ENCODE measurements around the gene SCGB1C1. TPM values are rescaled to one million over a fixed set of nuclear protein-coding genes. Genes with fewer than 3 reads are reported as not detected.
"Not testable (repeated sequence)": the region's sequence is repeated elsewhere in the genome, so short reads cannot be mapped to it uniquely, and the experiment has no call there.

SCGB1C1 gene
- total RNA-seq, 1 experiment from 2014 or later: not detected

DNA sequence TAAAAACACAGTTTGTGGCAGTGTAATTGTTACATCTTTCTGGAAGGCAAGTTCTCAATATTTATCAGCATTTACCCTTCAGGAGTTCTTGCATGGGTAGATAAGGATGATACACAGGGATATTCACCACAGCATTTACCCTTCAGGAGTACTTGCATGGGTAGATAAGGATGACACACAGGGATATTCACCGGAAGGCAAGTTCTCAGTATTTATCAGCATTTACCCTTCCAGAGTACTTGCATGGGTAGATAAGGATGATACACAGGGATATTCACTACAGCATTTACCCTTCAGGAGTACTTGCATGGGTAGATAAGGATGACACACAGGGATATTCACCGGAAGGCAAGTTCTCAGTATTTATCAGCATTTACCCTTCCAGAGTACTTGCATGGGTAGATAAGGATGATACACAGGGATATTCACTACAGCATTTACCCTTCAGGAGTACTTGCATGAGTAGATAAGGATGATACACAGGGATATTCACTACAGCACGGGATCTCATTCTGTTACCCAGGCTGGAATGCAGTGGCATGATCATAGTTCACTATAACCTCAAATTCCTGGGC is 27.9 kb downstream of the SCGB1C1 start:
- not testable (repeated sequence) for DNase-seq; H3K27me3 ChIP-seq (ENCODE audit: low read length); H3K9ac ChIP-seq (ENCODE audit: low read length); H3K4me1 ChIP-seq (ENCODE audit: low read length); H3K9me3 ChIP-seq (ENCODE audit: low read length); H3K4me3 ChIP-seq (ENCODE audit: low read length); H2AFZ ChIP-seq (ENCODE audit: low read length); H3K27ac ChIP-seq (ENCODE audit: low read length); H3K9me2 ChIP-seq (replicated peaks; ENCODE audit: insufficient read depth, low read length); H3K4me2 ChIP-seq (ENCODE audit: low read depth, low read length, poor library complexity, severe bottlenecking); H4K20me1 ChIP-seq (ENCODE audit: insufficient read depth, low read depth, low read length); H3K36me3 ChIP-seq (ENCODE audit: insufficient read depth, low read length)
- H3K79me2 ChIP-seq (ENCODE audit: low read length): peaks cover 10% of the 10 kb centered on the region

DNA sequence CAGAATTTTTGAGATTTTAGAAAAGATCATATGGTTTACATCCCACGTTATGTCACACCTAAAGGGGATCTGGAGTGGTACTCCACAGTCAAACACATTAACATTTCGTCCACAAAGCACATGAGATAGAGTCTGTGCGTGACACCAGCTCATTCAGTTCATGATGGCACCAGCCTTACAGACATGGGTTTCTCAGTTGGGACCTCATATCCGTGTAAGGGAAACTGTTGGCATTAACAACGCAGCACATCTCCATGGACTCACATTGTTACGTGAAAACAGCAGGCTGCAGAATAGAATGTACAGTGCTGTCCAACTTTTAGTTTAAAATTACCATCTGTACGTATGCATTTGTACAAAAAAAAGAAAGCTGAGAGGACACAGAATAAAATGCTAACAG is 28.7 kb downstream of the SCGB1C1 start:
- H3K36me3 ChIP-seq (ENCODE audit: insufficient read depth, low read length): 0 out of 2 replicates have a peak, but pooled peaks cover 4% of the 10 kb centered on the region
- peaks cover 8% of the 10 kb centered on the region for H3K4me1 ChIP-seq (ENCODE audit: low read length)
- H4K20me1 ChIP-seq (ENCODE audit: insufficient read depth, low read depth, low read length): no peaks in the 10 kb centered on the region
- H3K9me3 ChIP-seq (ENCODE audit: low read length): no peaks in the 10 kb centered on the region
- no peak overlapping the region for H3K4me3 ChIP-seq (ENCODE audit: low read length)
- DNase-seq: no peak
- peaks cover 14% of the 10 kb centered on the region for H3K79me2 ChIP-seq (ENCODE audit: low read length)
- H2AFZ ChIP-seq (ENCODE audit: low read length): no peak overlapping the region
- H3K27me3 ChIP-seq (ENCODE audit: low read length): no peaks in the 10 kb centered on the region
- H3K4me2 ChIP-seq (ENCODE audit: low read depth, low read length, poor library complexity, severe bottlenecking): no peak overlapping the region
- no peak overlapping the region for H3K27ac ChIP-seq (ENCODE audit: low read length)
- H3K9ac ChIP-seq (ENCODE audit: low read length): no peak overlapping the region
- H3K9me2 ChIP-seq (replicated peaks; ENCODE audit: insufficient read depth, low read length): no peaks in the 10 kb centered on the region

GRCh38 chr11:221998-222789 is 29.3 kb downstream of the SCGB1C1 start:
- Histone ChIP-seq H3K9ac (ENCODE audit: low read length) (no peak overlapping the region), H3K4me2 (ENCODE audit: low read depth, low read length, poor library complexity, severe bottlenecking) (no peak overlapping the region), H3K27ac (ENCODE audit: low read length) (no peak overlapping the region), H2AFZ (ENCODE audit: low read length) (no peak overlapping the region), H3K36me3 (ENCODE audit: insufficient read depth, low read length) (0 out of 2 replicates have a peak, but pooled peaks cover 4% of the 10 kb centered on the region), H3K79me2 (ENCODE audit: low read length) (peaks cover 14% of the 10 kb centered on the region), H3K4me1 (ENCODE audit: low read length) (peaks cover 8% of the 10 kb centered on the region), H3K9me3 (ENCODE audit: low read length) (no peaks in the 10 kb centered on the region), H3K27me3 (ENCODE audit: low read length) (no peaks in the 10 kb centered on the region), H3K4me3 (ENCODE audit: low read length) (no peak overlapping the region), H3K9me2 (replicated peaks; ENCODE audit: insufficient read depth, low read length) (no peaks in the 10 kb centered on the region), H4K20me1 (ENCODE audit: insufficient read depth, low read depth, low read length) (no peaks in the 10 kb centered on the region)
- no peak for DNase-seq

DNA sequence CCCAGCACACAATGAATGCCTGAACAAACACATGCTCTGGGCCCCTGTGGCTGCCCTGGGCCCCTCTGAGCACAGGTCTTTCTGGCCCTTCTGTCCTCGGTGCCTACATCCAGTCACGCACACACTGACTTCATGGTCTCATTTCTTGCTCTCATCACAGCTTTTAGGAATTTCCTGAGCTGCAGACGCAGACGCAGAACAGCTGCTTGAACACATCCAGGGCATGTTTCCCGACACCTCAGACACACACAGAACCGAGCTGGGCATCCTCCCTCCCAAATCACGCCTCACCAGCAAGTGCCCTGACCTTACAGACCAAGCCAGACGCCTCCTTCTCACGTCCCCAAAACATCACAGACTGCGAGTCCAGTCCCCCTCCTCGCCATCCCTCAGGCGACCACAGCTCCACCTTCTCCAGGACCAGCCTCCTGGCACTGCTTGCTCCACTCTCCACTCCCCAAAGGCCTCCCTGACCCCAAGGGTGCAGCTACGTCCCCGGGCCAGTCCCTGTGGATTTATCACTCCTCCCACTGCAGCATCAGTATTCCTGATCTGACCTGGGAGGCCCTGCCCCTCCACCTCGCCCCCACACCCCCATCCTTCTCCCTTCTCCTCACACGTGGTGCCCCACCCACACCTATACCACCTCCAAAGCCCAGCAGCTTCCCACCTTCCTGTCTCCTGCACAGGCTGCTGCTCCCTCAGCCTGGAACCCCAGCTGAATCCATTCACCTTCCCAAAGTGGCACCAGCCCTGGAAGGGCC is 30.3 kb downstream of the SCGB1C1 start:
- H3K4me3 ChIP-seq (ENCODE audit: low read length): no peak overlapping the region
- H3K27me3 ChIP-seq (ENCODE audit: low read length): no peaks in the 10 kb centered on the region
- DNase-seq: no peak
- no peaks in the 10 kb centered on the region for H3K9me3 ChIP-seq (ENCODE audit: low read length)
- H3K4me2 ChIP-seq (ENCODE audit: low read depth, low read length, poor library complexity, severe bottlenecking): no peak overlapping the region
- no peak overlapping the region for H3K9ac ChIP-seq (ENCODE audit: low read length)
- H3K27ac ChIP-seq (ENCODE audit: low read length): no peak overlapping the region
- 0 out of 2 replicates have a peak, but pooled peaks cover 4% of the 10 kb centered on the region for H3K36me3 ChIP-seq (ENCODE audit: insufficient read depth, low read length)
- peaks cover 20% of the 10 kb centered on the region for H3K79me2 ChIP-seq (ENCODE audit: low read length)
- H3K9me2 ChIP-seq (replicated peaks; ENCODE audit: insufficient read depth, low read length): no peaks in the 10 kb centered on the region
- no peaks in the 10 kb centered on the region for H4K20me1 ChIP-seq (ENCODE audit: insufficient read depth, low read depth, low read length)
- no peak overlapping the region for H2AFZ ChIP-seq (ENCODE audit: low read length)
- peaks cover 8% of the 10 kb centered on the region for H3K4me1 ChIP-seq (ENCODE audit: low read length)

DNA sequence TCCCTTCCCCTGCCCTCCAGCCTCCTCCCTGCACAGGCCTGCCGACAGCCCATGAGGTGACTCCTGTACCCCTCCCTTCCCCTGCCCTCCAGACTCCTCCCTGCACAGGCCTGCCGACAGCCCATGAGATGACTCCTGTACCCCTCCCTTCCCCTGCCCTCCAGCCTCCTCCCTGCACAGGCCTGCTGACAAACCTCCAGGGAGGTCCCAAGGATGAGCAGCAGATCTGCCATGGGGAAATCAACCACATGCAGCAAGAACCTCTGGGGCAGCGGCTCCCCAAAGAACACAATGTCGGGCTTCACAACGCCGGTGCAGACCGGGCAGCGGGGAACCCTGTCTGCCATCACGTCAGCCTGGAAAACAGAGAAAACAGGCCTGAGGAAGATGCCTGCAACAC is 31.0 kb downstream of the SCGB1C1 start:
- Histone ChIP-seq H3K9me2 (replicated peaks; ENCODE audit: insufficient read depth, low read length) (no peaks in the 10 kb centered on the region), H3K27ac (ENCODE audit: low read length) (no peak overlapping the region), H3K36me3 (ENCODE audit: insufficient read depth, low read length) (0 out of 2 replicates have a peak, but pooled peaks cover 4% of the 10 kb centered on the region), H3K9me3 (ENCODE audit: low read length) (no peaks in the 10 kb centered on the region), H3K9ac (ENCODE audit: low read length) (no peak overlapping the region), H3K79me2 (ENCODE audit: low read length) (peaks cover 27% of the 10 kb centered on the region), H2AFZ (ENCODE audit: low read length) (no peak overlapping the region), H3K4me1 (ENCODE audit: low read length) (peaks cover 8% of the 10 kb centered on the region), H3K4me3 (ENCODE audit: low read length) (no peak overlapping the region), H3K27me3 (ENCODE audit: low read length) (no peaks in the 10 kb centered on the region), H3K4me2 (ENCODE audit: low read depth, low read length, poor library complexity, severe bottlenecking) (no peak overlapping the region), H4K20me1 (ENCODE audit: insufficient read depth, low read depth, low read length) (no peaks in the 10 kb centered on the region)
- no peak for DNase-seq

DNA sequence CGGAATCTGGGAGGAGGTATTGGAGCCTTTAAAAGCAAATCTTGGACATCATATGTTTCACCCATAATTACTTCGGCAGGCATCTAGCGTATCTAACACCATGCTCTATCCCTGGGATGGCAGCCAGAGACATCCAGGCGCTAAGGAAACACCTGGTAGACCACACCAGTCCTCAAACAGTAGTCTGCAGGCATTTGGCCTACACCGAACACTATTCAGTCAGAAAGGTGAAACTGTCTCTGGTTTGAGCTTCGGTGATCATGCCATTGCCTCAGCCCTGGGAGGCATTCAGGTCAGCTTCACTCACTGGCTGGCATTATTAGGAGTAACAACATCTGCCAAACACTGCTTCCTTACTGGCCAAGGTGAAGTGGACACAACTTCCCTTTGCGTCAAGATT is 31.5 kb downstream of the SCGB1C1 start:
- no peaks in the 10 kb centered on the region for H3K9me3 ChIP-seq (ENCODE audit: low read length)
- no peak overlapping the region for H3K4me3 ChIP-seq (ENCODE audit: low read length)
- no peak overlapping the region for H3K9ac ChIP-seq (ENCODE audit: low read length)
- no peaks in the 10 kb centered on the region for H3K27me3 ChIP-seq (ENCODE audit: low read length)
- 0 out of 2 replicates have a peak, but pooled peaks cover 4% of the 10 kb centered on the region for H3K36me3 ChIP-seq (ENCODE audit: insufficient read depth, low read length)
- no peak for DNase-seq
- no peaks in the 10 kb centered on the region for H4K20me1 ChIP-seq (ENCODE audit: insufficient read depth, low read depth, low read length)
- no peak overlapping the region for H3K4me2 ChIP-seq (ENCODE audit: low read depth, low read length, poor library complexity, severe bottlenecking)
- H3K27ac ChIP-seq (ENCODE audit: low read length): no peak overlapping the region
- H3K4me1 ChIP-seq (ENCODE audit: low read length): peaks cover 8% of the 10 kb centered on the region
- H3K9me2 ChIP-seq (replicated peaks; ENCODE audit: insufficient read depth, low read length): no peaks in the 10 kb centered on the region
- H3K79me2 ChIP-seq (ENCODE audit: low read length): peaks cover 28% of the 10 kb centered on the region
- H2AFZ ChIP-seq (ENCODE audit: low read length): no peak overlapping the region

GRCh38 chr11:225734-226453 is 33.0 kb downstream of the SCGB1C1 start:
- Histone ChIP-seq H3K9ac (ENCODE audit: low read length) (peak overlapping the region; percentile 44; the same call in 1 of the 2 replicates), H3K9me3 (ENCODE audit: low read length) (no peaks in the 10 kb centered on the region), H3K9me2 (replicated peaks; ENCODE audit: insufficient read depth, low read length) (no peaks in the 10 kb centered on the region), H3K4me1 (ENCODE audit: low read length) (peaks cover 8% of the 10 kb centered on the region), H3K27ac (ENCODE audit: low read length) (peak overlapping the region; percentile 37; the same call in 1 of the 2 replicates), H3K4me3 (ENCODE audit: low read length) (no peak overlapping the region), H3K36me3 (ENCODE audit: insufficient read depth, low read length) (0 out of 2 replicates have a peak, but pooled peaks cover 4% of the 10 kb centered on the region), H2AFZ (ENCODE audit: low read length) (peak overlapping the region; percentile 56; the same call in 1 of the 2 replicates), H4K20me1 (ENCODE audit: insufficient read depth, low read depth, low read length) (no peaks in the 10 kb centered on the region), H3K27me3 (ENCODE audit: low read length) (no peaks in the 10 kb centered on the region), H3K4me2 (ENCODE audit: low read depth, low read length, poor library complexity, severe bottlenecking) (peak overlapping the region; percentile 20), H3K79me2 (ENCODE audit: low read length) (peaks cover 30% of the 10 kb centered on the region)
- DNase-seq: no peak
